Large intestine (tissue), 3 donors: Measurements from ENCODE around the gene CATSPER2. TPM values are rescaled to one million over a fixed set of nuclear protein-coding genes. Genes with fewer than 3 reads are reported as not detected.
"Not testable (repeated sequence)": the region's sequence is repeated elsewhere in the genome, so short reads cannot be mapped to it uniquely, and the experiment has no call there.

Experiments used
- DNase-seq, 2 donors: peaks; one replicate each; pipeline versions ENCODE4 v3.0.0 to v3.0.0-alpha.2; 2013
- H3K27ac ChIP-seq: one replicate; pipeline ENCODE4 v1.5.1; 2013; ENCODE audit warnings: low read length
- H3K27me3 ChIP-seq: 2 replicates; pipeline ENCODE4 v1.6.1; 2013; ENCODE audit warnings: low read length; ENCODE audit not compliant: control insufficient read depth, insufficient read depth
- H3K36me3 ChIP-seq: 2 replicates; pipeline ENCODE4 v1.6.1; 2013; ENCODE audit warnings: low read length; ENCODE audit not compliant: control insufficient read depth, insufficient read depth
- H3K4me1 ChIP-seq: one replicate; pipeline ENCODE4 v1.6.1; 2013; ENCODE audit warnings: low read length; ENCODE audit not compliant: control insufficient read depth, insufficient read depth
- H3K4me3 ChIP-seq: one replicate; pipeline ENCODE4 v1.5.1; 2013; ENCODE audit warnings: low read length
- H3K9me3 ChIP-seq: one replicate; pipeline ENCODE4 v1.6.1; 2013; ENCODE audit warnings: mild to moderate bottlenecking, low read depth, low read length, moderate library complexity; ENCODE audit not compliant: control insufficient read depth
- WGBS: methylation state at CpG from one replicate; pipeline ENCODE4 v1.1.5; 2013; ENCODE audit warnings: low lambda C conversion rate; ENCODE audit not compliant: insufficient coverage; 5-methylcytosine and 5-hydroxymethylcytosine counted together
- polyA plus RNA-seq: library from polyadenylated mRNA; unstranded; fragments of 120-200 nt; gene quantifications from one replicate; pipeline ENCODE4 v1.2.1, GENCODE V29; 2013

CATSPER2 gene
- polyA plus RNA-seq, 1 donor, result 55.3 TPM

DNA sequence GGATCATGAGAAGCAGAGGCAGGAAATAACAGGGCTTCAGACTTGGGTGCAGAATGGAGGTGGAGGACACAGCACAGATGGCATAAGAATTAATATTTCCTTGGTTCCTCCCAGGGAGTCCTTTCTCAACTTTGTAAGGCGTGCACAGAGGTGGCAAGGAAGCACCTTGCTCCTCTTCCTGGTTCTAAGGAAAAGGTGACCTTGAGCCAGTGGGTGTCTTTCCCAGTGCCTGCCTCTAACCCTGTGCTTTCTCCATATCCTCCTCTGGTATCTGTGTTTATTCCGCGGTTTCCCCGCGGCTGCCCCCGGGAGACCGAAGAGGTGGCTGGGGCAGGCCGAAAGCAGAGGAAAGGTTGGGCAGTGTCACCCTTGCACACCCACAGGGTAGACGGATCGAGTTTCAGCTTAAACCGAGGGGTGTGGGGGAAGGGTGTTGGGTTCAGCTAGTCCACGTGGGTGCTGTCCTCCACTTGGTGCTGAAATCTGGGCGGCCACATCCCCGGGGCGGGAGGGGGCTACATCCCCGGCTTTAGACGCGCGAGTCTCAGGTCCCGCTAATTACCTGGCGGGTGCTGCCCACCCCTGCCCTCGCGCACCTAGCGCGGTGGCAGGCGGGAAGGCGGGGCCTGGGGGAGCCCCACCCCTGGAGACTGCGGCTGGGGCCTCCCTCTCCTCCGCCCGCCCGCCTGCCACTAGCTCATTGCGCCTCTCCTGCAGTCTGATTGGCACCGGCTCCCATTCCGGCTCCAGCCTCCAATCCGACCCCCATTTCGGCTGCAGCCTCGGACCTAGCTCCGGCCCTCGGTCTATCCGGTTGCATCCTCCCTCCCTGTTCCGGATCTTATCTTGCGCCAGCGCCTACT is 55.1 kb downstream of the CATSPER2 start, which contains the start of gene CKMT1B:
CKMT1B (plus strand) TSS at position 700 of the 863 bp plus-strand sequence. CDS start 192 bp downstream, outside the sequence.
- not testable (repeated sequence) for H3K4me1 ChIP-seq, DNase-seq, H3K27me3 ChIP-seq, H3K9me3 ChIP-seq, H3K36me3 ChIP-seq, H3K27ac ChIP-seq, H3K4me3 ChIP-seq
- WGBS, result no CpG with 5 or more reads among the region's 43 CpGs

- not testable (repeated sequence) for H3K4me3 ChIP-seq, DNase-seq, H3K27ac ChIP-seq, H3K9me3 ChIP-seq, H3K36me3 ChIP-seq, H3K27me3 ChIP-seq, H3K4me1 ChIP-seq
- no CpG with 5 or more reads among the region's 8 CpGs for WGBS
These were observed 55.8 kb downstream of the CATSPER2 start for GRCh38 chr15:43592841-43593240.

DNA sequence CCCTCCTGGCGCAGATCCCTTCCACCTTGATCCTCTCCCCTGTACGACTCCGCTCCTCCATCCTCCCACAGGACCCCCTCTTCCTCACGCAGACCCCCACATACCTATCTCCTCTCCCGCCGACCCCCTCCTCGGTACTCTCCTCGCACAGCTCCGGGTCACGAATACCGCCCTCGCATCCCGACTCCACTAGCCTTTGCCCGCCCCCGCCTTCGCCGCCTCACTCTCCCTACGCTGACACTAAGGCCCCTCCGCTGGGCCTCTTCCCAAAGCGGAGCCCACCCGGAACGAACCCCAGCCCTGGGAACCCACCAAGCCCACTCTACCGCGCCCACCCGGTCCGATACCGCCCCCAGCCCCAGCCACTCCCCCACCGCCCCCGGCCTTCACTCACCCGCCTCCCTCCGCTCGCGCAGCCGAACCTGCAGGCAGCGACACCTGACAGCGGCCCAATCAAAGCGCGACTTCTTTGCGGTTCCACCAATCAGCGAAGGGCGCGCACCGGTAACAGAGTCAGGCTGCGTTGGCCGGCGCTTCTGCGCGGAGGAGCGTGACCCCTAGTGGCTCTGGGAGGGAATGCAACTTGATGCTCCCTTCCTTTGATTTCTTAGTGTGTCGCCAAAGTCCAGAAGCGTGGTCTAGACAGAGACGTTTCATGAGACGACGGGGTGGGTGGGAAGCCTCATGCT is 58.7 kb downstream of the CATSPER2 start, which contains the start of gene PPIP5K1:
PPIP5K1 (minus strand) TSS at position 431 of the 689 bp plus-strand sequence. CDS start 5,704 bp downstream, outside the sequence.
- not testable (repeated sequence) for H3K4me1 ChIP-seq, H3K9me3 ChIP-seq, H3K4me3 ChIP-seq, H3K27ac ChIP-seq, H3K27me3 ChIP-seq, H3K36me3 ChIP-seq, DNase-seq
- WGBS, result no CpG with 5 or more reads among the region's 54 CpGs

Other genes starting within 250 kb of the CATSPER2 start
- gene TP53BP1, start 155.7 kb downstream of the CATSPER2 start, polyA plus RNA-seq, result 35.6 TPM
- 5.4 TPM for gene MAP1A, start 131.2 kb downstream of the CATSPER2 start, polyA plus RNA-seq
- gene PPIP5K1, start 58.6 kb downstream of the CATSPER2 start, polyA plus RNA-seq, result 159 TPM
- gene CKMT1B, start 54.8 kb downstream of the CATSPER2 start, polyA plus RNA-seq, result 15.3 TPM
- 10.9 TPM for gene STRC, start 30.0 kb downstream of the CATSPER2 start, polyA plus RNA-seq
- 13.0 TPM for gene CKMT1A, start 45.0 kb upstream of the CATSPER2 start, polyA plus RNA-seq
- gene PDIA3, start 97.6 kb upstream of the CATSPER2 start, polyA plus RNA-seq, result 546 TPM
- gene ELL3, start 128.1 kb upstream of the CATSPER2 start, polyA plus RNA-seq, result 38.9 TPM
- gene SERF2, start 143.5 kb upstream of the CATSPER2 start, polyA plus RNA-seq, result 720 TPM
- gene SERINC4, start 151.4 kb upstream of the CATSPER2 start, polyA plus RNA-seq, result 0.42 TPM
- 6.0 TPM for gene HYPK, start 151.8 kb upstream of the CATSPER2 start, polyA plus RNA-seq
- gene MFAP1, start 175.8 kb upstream of the CATSPER2 start, polyA plus RNA-seq, result 37.1 TPM
- gene WDR76, start 178.2 kb upstream of the CATSPER2 start, polyA plus RNA-seq, result 4.9 TPM